Caki2 (cell line): Measurements from ENCODE around the gene KLK13. TPM values are rescaled to one million over a fixed set of nuclear protein-coding genes. Genes with fewer than 3 reads are reported as not detected.

ENCODE experiments used
- DNase-seq: peaks from one replicate; pipeline ENCODE4 v3.0.0-alpha.2; 2015; ENCODE audit warnings: low read depth
- in situ Hi-C: cut with HindIII; loops from 2 replicates; pipeline ENCODE4 v1.10.0; 2016; ENCODE audit warnings: low sequenced_read_pairs, low pct_unique_long_range_greater_than_20kb, mixed read lengths
- total RNA-seq: library from RNA; depleted of rRNA; stranded (reverse); fragments of >200 nt; shearing (Covaris generic); gene quantifications from 2 replicates; pipeline ENCODE4 v1.2.3, GENCODE V29; 2014; ENCODE audit warnings: low replicate concordance; rRNA removed

Gene KLK13
- total RNA-seq, 1 experiment from 2014 or later = not detected

GRCh38 chr19:51007488-51007887, 57.4 kb downstream of the KLK13 start:
- no peak for DNase-seq
- in situ Hi-C loops = no loop called here

- in situ Hi-C loops = no loop called here
- DNase-seq = no peak
Measured at GRCh38 chr19:51006406-51006805, 58.5 kb downstream of the KLK13 start.

Other genes with a start within 250 kb of the KLK13 start
- not detected in 2 replicates for gene KLK1, start 241.3 kb downstream of the KLK13 start, total RNA-seq
- not detected in 2 replicates for gene KLK15, start 231.5 kb downstream of the KLK13 start, total RNA-seq
- gene KLK3, start 210.2 kb downstream of the KLK13 start, total RNA-seq = not detected in 2 replicates
- gene KLK2, start 191.7 kb downstream of the KLK13 start, total RNA-seq = not detected in 2 replicates
- gene KLK4, start 153.7 kb downstream of the KLK13 start, total RNA-seq = not detected in 2 replicates
- not detected in 2 replicates for gene KLK5, start 112.1 kb downstream of the KLK13 start, total RNA-seq
- not detected in 2 replicates for gene KLK6, start 95.5 kb downstream of the KLK13 start, total RNA-seq
- not detected in 2 replicates for gene KLK7, start 81.2 kb downstream of the KLK13 start, total RNA-seq
- not detected in 2 replicates for gene KLK8, start 63.5 kb downstream of the KLK13 start, total RNA-seq
- not detected in 2 replicates for gene KLK10, start 45.4 kb downstream of the KLK13 start, total RNA-seq
- not detected in 2 replicates for gene KLK11, start 38.5 kb downstream of the KLK13 start, total RNA-seq
- gene KLK12, start 30.1 kb downstream of the KLK13 start, total RNA-seq = not detected in 2 replicates
- not detected in 2 replicates for gene KLK14, start 17.8 kb upstream of the KLK13 start, total RNA-seq
- gene CTU1, start 43.3 kb upstream of the KLK13 start, total RNA-seq = 20.7 and 22.1 TPM in 2 replicates
- gene SIGLEC9, start 59.8 kb upstream of the KLK13 start, total RNA-seq = 1.5 TPM in 1 of 2 replicates, not detected in the other
- gene SIGLEC7, start 77.2 kb upstream of the KLK13 start, total RNA-seq = not detected in 2 replicates
- not detected in 2 replicates for gene CD33, start 160.0 kb upstream of the KLK13 start, total RNA-seq
- gene SIGLECL1, start 186.0 kb upstream of the KLK13 start, total RNA-seq = 52.0 and 60.2 TPM in 2 replicates
- gene IGLON5, start 246.6 kb upstream of the KLK13 start, total RNA-seq = not detected in 2 replicates